Measurements from ENCODE around the gene ALOX12B. TPM values are rescaled to one million over a fixed set of nuclear protein-coding genes. Genes with fewer than 3 reads are reported as not detected.

The ALOX12B gene
- total RNA-seq, 1 experiment from 2014 or later = 0.22 TPM

GRCh38 chr17:8044819-8045810 lies 42.4 kb downstream of the ALOX12B start:
- no peaks in the 10 kb centered on the region for H3K79me2 ChIP-seq (ENCODE audit: low read length)
- no peaks in the 10 kb centered on the region for H4K20me1 ChIP-seq (ENCODE audit: insufficient read depth, low read depth, low read length)
- no peak overlapping the region for H3K9ac ChIP-seq (ENCODE audit: low read length)
- no peaks in the 10 kb centered on the region for H3K27me3 ChIP-seq (ENCODE audit: low read length)
- no peaks in the 10 kb centered on the region for H3K4me1 ChIP-seq (ENCODE audit: low read length)
- no peaks in the 10 kb centered on the region for H3K9me2 ChIP-seq (replicated peaks; ENCODE audit: insufficient read depth, low read length)
- H3K9me3 ChIP-seq (ENCODE audit: low read length) = no peaks in the 10 kb centered on the region
- DNase-seq = no peak
- no peak overlapping the region for H3K27ac ChIP-seq (ENCODE audit: low read length)
- no peak overlapping the region for H2AFZ ChIP-seq (ENCODE audit: low read length)
- H3K4me3 ChIP-seq (ENCODE audit: low read length) = no peak overlapping the region
- H3K36me3 ChIP-seq (ENCODE audit: insufficient read depth, low read length) = no peaks in the 10 kb centered on the region
- H3K4me2 ChIP-seq (ENCODE audit: low read depth, low read length, poor library complexity, severe bottlenecking) = no peak overlapping the region

GRCh38 chr17:8041979-8042378 lies 45.5 kb downstream of the ALOX12B start:
- Histone ChIP-seq H3K79me2 (ENCODE audit: low read length) (no peaks in the 10 kb centered on the region), H2AFZ (ENCODE audit: low read length) (peak overlapping the region; percentile 77; the same call in 1 of the 2 replicates)
- peak; percentile 63 for DNase-seq

GRCh38 chr17:8041249-8041928 lies 46.1 kb downstream of the ALOX12B start:
- no peaks in the 10 kb centered on the region for H3K9me3 ChIP-seq (ENCODE audit: low read length)
- no peaks in the 10 kb centered on the region for H4K20me1 ChIP-seq (ENCODE audit: insufficient read depth, low read depth, low read length)
- H3K9ac ChIP-seq (ENCODE audit: low read length) = no peak overlapping the region
- H3K79me2 ChIP-seq (ENCODE audit: low read length) = no peaks in the 10 kb centered on the region
- no peak overlapping the region for H3K4me3 ChIP-seq (ENCODE audit: low read length)
- peak; percentile 86 for DNase-seq
- H3K4me2 ChIP-seq (ENCODE audit: low read depth, low read length, poor library complexity, severe bottlenecking) = no peak overlapping the region
- H3K9me2 ChIP-seq (replicated peaks; ENCODE audit: insufficient read depth, low read length) = no peaks in the 10 kb centered on the region
- H3K27me3 ChIP-seq (ENCODE audit: low read length) = no peaks in the 10 kb centered on the region
- H2AFZ ChIP-seq (ENCODE audit: low read length) = no peak overlapping the region
- H3K36me3 ChIP-seq (ENCODE audit: insufficient read depth, low read length) = no peaks in the 10 kb centered on the region
- H3K4me1 ChIP-seq (ENCODE audit: low read length) = no peaks in the 10 kb centered on the region
- H3K27ac ChIP-seq (ENCODE audit: low read length) = no peak overlapping the region

More at GRCh38 chr17:8041979-8042378, 45.5 kb downstream of the ALOX12B start:
- H3K9me3 ChIP-seq (ENCODE audit: low read length) = no peaks in the 10 kb centered on the region
- no peak overlapping the region for H3K4me3 ChIP-seq (ENCODE audit: low read length)
- no peak overlapping the region for H3K27ac ChIP-seq (ENCODE audit: low read length)
- H3K36me3 ChIP-seq (ENCODE audit: insufficient read depth, low read length) = no peaks in the 10 kb centered on the region
- no peaks in the 10 kb centered on the region for H3K4me1 ChIP-seq (ENCODE audit: low read length)
- no peaks in the 10 kb centered on the region for H4K20me1 ChIP-seq (ENCODE audit: insufficient read depth, low read depth, low read length)
- H3K4me2 ChIP-seq (ENCODE audit: low read depth, low read length, poor library complexity, severe bottlenecking) = no peak overlapping the region
- no peaks in the 10 kb centered on the region for H3K27me3 ChIP-seq (ENCODE audit: low read length)
- no peaks in the 10 kb centered on the region for H3K9me2 ChIP-seq (replicated peaks; ENCODE audit: insufficient read depth, low read length)
- H3K9ac ChIP-seq (ENCODE audit: low read length) = no peak overlapping the region

GRCh38 chr17:8039611-8040168 lies 47.8 kb downstream of the ALOX12B start:
- Histone ChIP-seq H3K27ac (ENCODE audit: low read length) (no peak overlapping the region), H3K9ac (ENCODE audit: low read length) (no peak overlapping the region), H3K79me2 (ENCODE audit: low read length) (no peaks in the 10 kb centered on the region), H3K9me3 (ENCODE audit: low read length) (no peaks in the 10 kb centered on the region), H3K4me2 (ENCODE audit: low read depth, low read length, poor library complexity, severe bottlenecking) (no peak overlapping the region), H3K4me1 (ENCODE audit: low read length) (no peaks in the 10 kb centered on the region), H3K9me2 (replicated peaks; ENCODE audit: insufficient read depth, low read length) (no peaks in the 10 kb centered on the region), H3K36me3 (ENCODE audit: insufficient read depth, low read length) (no peaks in the 10 kb centered on the region), H4K20me1 (ENCODE audit: insufficient read depth, low read depth, low read length) (no peaks in the 10 kb centered on the region), H2AFZ (ENCODE audit: low read length) (no peak overlapping the region), H3K27me3 (ENCODE audit: low read length) (no peaks in the 10 kb centered on the region), H3K4me3 (ENCODE audit: low read length) (no peak overlapping the region)
- DNase-seq = no peak

GRCh38 chr17:8038954-8039610 lies 48.4 kb downstream of the ALOX12B start, which contains the start of gene ALOX15B:
TSS of gene ALOX15B (plus strand) at chr17:8039059. CDS start at chr17:8039156, 97 bp downstream.
- no peaks in the 10 kb centered on the region for H3K9me2 ChIP-seq (replicated peaks; ENCODE audit: insufficient read depth, low read length)
- no peaks in the 10 kb centered on the region for H3K79me2 ChIP-seq (ENCODE audit: low read length)
- H3K4me2 ChIP-seq (ENCODE audit: low read depth, low read length, poor library complexity, severe bottlenecking) = no peak within 1 kb of the TSS
- H3K9ac ChIP-seq (ENCODE audit: low read length) = no peak within 1 kb of the TSS
- no peak within 1 kb of the TSS for H3K4me3 ChIP-seq (ENCODE audit: low read length)
- H3K36me3 ChIP-seq (ENCODE audit: insufficient read depth, low read length) = no peaks in the 10 kb centered on the region
- no peaks in the 10 kb centered on the region for H3K4me1 ChIP-seq (ENCODE audit: low read length)
- H3K27me3 ChIP-seq (ENCODE audit: low read length) = no peaks in the 10 kb centered on the region
- no peaks in the 10 kb centered on the region for H4K20me1 ChIP-seq (ENCODE audit: insufficient read depth, low read depth, low read length)
- H3K9me3 ChIP-seq (ENCODE audit: low read length) = no peaks in the 10 kb centered on the region
- no peak within 1 kb of the TSS for H2AFZ ChIP-seq (ENCODE audit: low read length)
- DNase-seq = no peak
- no peak within 1 kb of the TSS for H3K27ac ChIP-seq (ENCODE audit: low read length)

- H3K9me2 ChIP-seq (replicated peaks; ENCODE audit: insufficient read depth, low read length) = no peaks in the 10 kb centered on the region
- H3K4me2 ChIP-seq (ENCODE audit: low read depth, low read length, poor library complexity, severe bottlenecking) = no peak overlapping the region
- no peaks in the 10 kb centered on the region for H3K79me2 ChIP-seq (ENCODE audit: low read length)
- H3K4me1 ChIP-seq (ENCODE audit: low read length) = no peaks in the 10 kb centered on the region
- H2AFZ ChIP-seq (ENCODE audit: low read length) = no peak overlapping the region
- H3K36me3 ChIP-seq (ENCODE audit: insufficient read depth, low read length) = no peaks in the 10 kb centered on the region
- no peak overlapping the region for H3K27ac ChIP-seq (ENCODE audit: low read length)
- H3K4me3 ChIP-seq (ENCODE audit: low read length) = no peak overlapping the region
- H3K9me3 ChIP-seq (ENCODE audit: low read length) = no peaks in the 10 kb centered on the region
- no peak overlapping the region for H3K9ac ChIP-seq (ENCODE audit: low read length)
- no peaks in the 10 kb centered on the region for H4K20me1 ChIP-seq (ENCODE audit: insufficient read depth, low read depth, low read length)
- peaks cover 5% of the 10 kb centered on the region; the same call in 1 of the 2 replicates for H3K27me3 ChIP-seq (ENCODE audit: low read length)
- no peak for DNase-seq
Measured at GRCh38 chr17:8032442-8032841, 55.1 kb downstream of the ALOX12B start.

- H3K4me2 ChIP-seq (ENCODE audit: low read depth, low read length, poor library complexity, severe bottlenecking) = no peak overlapping the region
- H3K79me2 ChIP-seq (ENCODE audit: low read length) = no peaks in the 10 kb centered on the region
- no peaks in the 10 kb centered on the region for H4K20me1 ChIP-seq (ENCODE audit: insufficient read depth, low read depth, low read length)
- H3K36me3 ChIP-seq (ENCODE audit: insufficient read depth, low read length) = no peaks in the 10 kb centered on the region
- no peak for DNase-seq
- no peak overlapping the region for H3K9ac ChIP-seq (ENCODE audit: low read length)
- no peaks in the 10 kb centered on the region for H3K4me1 ChIP-seq (ENCODE audit: low read length)
- H2AFZ ChIP-seq (ENCODE audit: low read length) = no peak overlapping the region
- H3K27ac ChIP-seq (ENCODE audit: low read length) = no peak overlapping the region
- H3K27me3 ChIP-seq (ENCODE audit: low read length) = peaks cover 5% of the 10 kb centered on the region; the same call in 1 of the 2 replicates
- no peaks in the 10 kb centered on the region for H3K9me2 ChIP-seq (replicated peaks; ENCODE audit: insufficient read depth, low read length)
- H3K4me3 ChIP-seq (ENCODE audit: low read length) = no peak overlapping the region
- no peaks in the 10 kb centered on the region for H3K9me3 ChIP-seq (ENCODE audit: low read length)
Measured at GRCh38 chr17:8031950-8032349, 55.6 kb downstream of the ALOX12B start.

All from Karpas-422 (cell line).